GM21619 (cell line): ENCODE measurements around the gene RNF113A.
A peak's percentile ranks its signal among the peaks of the same experiment; 100 is the strongest.
"Not testable (repeated sequence)": the region's sequence is repeated elsewhere in the genome, so short reads cannot be mapped to it uniquely, and the experiment has no call there.

ENCODE experiments used
- ATAC-seq: cut with Tn5 transposase; IDR thresholded peaks from one replicate; pipeline ENCODE4 v1.9.1; 2021; ENCODE audit not compliant: unreplicated experiment

The RNF113A gene

GRCh38 chrX:119871599-119872395, at the start of gene RNF113A, which contains the start of gene NDUFA1:
TSS of gene RNF113A (minus strand) at chrX:119871733. CDS start at chrX:119871613, 120 bp downstream.
TSS of gene NDUFA1 (plus strand) at chrX:119871832. CDS start at chrX:119871912, 80 bp downstream.
- peak; percentile 92 for ATAC-seq

- ATAC-seq: no peak
These were observed 48.5 kb upstream of the RNF113A start for GRCh38 chrX:119919835-119920585.

GRCh38 chrX:119917877-119918276, 46.3 kb upstream of the RNF113A start:
- ATAC-seq: no peak

GRCh38 chrX:119916310-119916709, 44.8 kb upstream of the RNF113A start:
- no peak for ATAC-seq

GRCh38 chrX:119900976-119901375, 29.4 kb upstream of the RNF113A start:
- ATAC-seq: no peak

GRCh38 chrX:119899125-119899524, 27.6 kb upstream of the RNF113A start:
- no peak for ATAC-seq

GRCh38 chrX:119895843-119896326, 24.4 kb upstream of the RNF113A start, which contains the start of gene AKAP14:
TSS of gene AKAP14 (plus strand) at chrX:119895893. CDS start at chrX:119903224, 7,331 bp downstream.
- no peak for ATAC-seq

- not testable (repeated sequence) for ATAC-seq
These were observed 20.6 kb upstream of the RNF113A start for GRCh38 chrX:119891961-119892692.

- not testable (repeated sequence) for ATAC-seq
These were observed 19.1 kb upstream of the RNF113A start for GRCh38 chrX:119890626-119891025.

GRCh38 chrX:119887721-119888425, 16.3 kb upstream of the RNF113A start:
- ATAC-seq: peak; percentile 96

GRCh38 chrX:119885554-119886428, 14.3 kb upstream of the RNF113A start:
- no peak for ATAC-seq

GRCh38 chrX:119880552-119881437, 9.3 kb upstream of the RNF113A start:
- peak; percentile 82 for ATAC-seq

GRCh38 chrX:119880076-119880475, 8.5 kb upstream of the RNF113A start:
- no peak for ATAC-seq

GRCh38 chrX:119878740-119879139, 7.2 kb upstream of the RNF113A start:
- no peak for ATAC-seq

- ATAC-seq: peak; percentile 32
These were observed 311 bp downstream of the RNF113A start for GRCh38 chrX:119871245-119871598.

- ATAC-seq: no peak
These were observed 854 bp downstream of the RNF113A start for GRCh38 chrX:119870626-119871131.

GRCh38 chrX:119853444-119853843, 18.1 kb downstream of the RNF113A start:
- ATAC-seq: no peak
